Adrenal gland (tissue), 12 donors: ENCODE results near the gene ITIH5. TPM values are rescaled to one million over a fixed set of nuclear protein-coding genes. Genes with fewer than 3 reads are reported as not detected.

Experiments
- DNase-seq, 7 donors: peaks; one replicate each; pipeline ENCODE4 v3.0.0-alpha.2; 2019 to 2020
- H3K27ac ChIP-seq, 5 donors: fragments of 200-600 bp; sonication (generic) in 4 of 5; 1 replicate in 3 of 5; 2 replicates in 2 of 5; pipeline versions ENCODE4 v1.5.1 to v1.8.0; 2016 to 2020; ENCODE audit warnings: mild to moderate bottlenecking in 1 of 5
- H3K27me3 ChIP-seq: fragments of 200-600 bp; 2 replicates; pipeline ENCODE4 v1.8.0; 2021
- H3K36me3 ChIP-seq, 2 donors: fragments of 200-600 bp; replicated peaks in 1 of 2; 1 replicate in 1 of 2; 2 replicates in 1 of 2; pipeline versions ENCODE4 v1.5.1 to v1.8.0; 2018 to 2022
- H3K4me1 ChIP-seq, 2 donors: fragments of 200-600 bp; replicated peaks in 1 of 2; 1 replicate in 1 of 2; 2 replicates in 1 of 2; pipeline versions ENCODE4 v1.5.1 to v1.8.0; 2018 to 2021
- H3K4me3 ChIP-seq, 4 donors: fragments of 200-600 bp; sonication (generic) in 3 of 4; one replicate each; pipeline ENCODE4 v1.5.1; 2016 to 2018
- H3K9me3 ChIP-seq, 3 donors: fragments of 200-600 bp; sonication (generic) in 1 of 3; replicated peaks in 1 of 3; 1 replicate in 2 of 3; 2 replicates in 1 of 3; pipeline versions ENCODE4 v1.5.1 to v1.8.0; 2016 to 2021
- CTCF ChIP-seq, 6 experiments: fragments of 450-650 bp in 4 of 6; fragments of 200-600 bp in 2 of 6; sonication (generic) in 1 of 6; IDR thresholded peaks; 1 replicate in 5 of 6; 2 replicates in 1 of 6; pipeline versions ENCODE4 v1.5.1 to v1.8.0; 2016 to 2021; ENCODE audit warnings: antibody characterized with exemption in 6 of 6, mild to moderate bottlenecking in 2 of 6, moderate library complexity in 1 of 6
- POLR2A ChIP-seq, 2 donors: fragments of 450-650 bp; IDR thresholded peaks; one replicate each; pipeline ENCODE4 v1.6.1; 2017; ENCODE audit warnings: antibody characterized with exemption in 2 of 2, mild to moderate bottlenecking in 2 of 2, moderate library complexity in 1 of 2
- WGBS, 4 donors: extraction: QIAGEN DNeasy Blood & Tissue Kit in 2 of 4; methylation state at CpG; one replicate each; pipeline versions ENCODE4 v1.1.5 to v1.1.7; 2013 to 2017; 5-methylcytosine and 5-hydroxymethylcytosine counted together
- intact Hi-C, 2 donors: fragments of 100-400 bp; cut with DNase I; formaldehyde crosslinking; loops; one replicate each; pipeline versions ENCODE4 v1.14.1 to v1.15.0; 2022 to 2023
- polyA plus RNA-seq, 3 donors: library from polyadenylated mRNA; stranded (reverse); fragments of 200-250 nt in 2 of 3; fragments of 350-450 nt in 1 of 3; fragmentation: Illumina TruSeq in 1 of 3; extraction: RNeasy Lipid Tissue Mini Kit (QIAGEN cat#74804) in 1 of 3; gene quantifications; one replicate each; pipeline ENCODE4 v1.2.3, GENCODE V29; 2013 to 2014
- total RNA-seq, 9 donors: library from RNA; depleted of rRNA in 4 of 9; stranded (reverse); fragments of >200 nt in 4 of 9; fragments of 120-200 nt in 1 of 9; fragmentation: NEBNext Ultra II Directional in 1 of 9; extraction: Animal tissue kit (Norgen Biotek cat#: 25700) in 1 of 9; gene quantifications; one replicate each; pipeline versions ENCODE4 v1.1.0 to v1.2.4, GENCODE V29; 2013 to 2023
- donor health status: healthy with polysubstance abuse.
- donor health status: Bipolar disorder and iron deficiency.
- donor health status: DM: yes; HTN: yes; CAD: no.
- donor health status: DM: no; HTN: no; CAD: no.
- donor health status: DM: no; HTN: no; CAD: no.
- donor health status: DM: yes; HTN: yes; CAD: no.

Gene ITIH5
- total and polyA plus RNA-seq, 12 donors = 0.66 to 6.2 (median 1.7) TPM

GRCh38 chr10:7665767-7666166 is 999 bp downstream of the ITIH5 start:
- DNase-seq = no peak
- Histone ChIP-seq H3K4me1 (peaks cover 9 to 15% of the 10 kb centered on the region in 2 donors), H3K27ac (no peak overlapping the region), H3K4me3 (peak overlapping the region in 1 of 4 donors; percentile 46), H3K9me3 (no peaks in the 10 kb centered on the region), H3K27me3 (peaks cover 42% of the 10 kb centered on the region), H3K36me3 (no peaks in the 10 kb centered on the region)
- intact Hi-C loops = no loop called here
- TF ChIP-seq CTCF (IDR thresholded peaks at IDR 0.05) = no peak
- TF ChIP-seq POLR2A (IDR thresholded peaks at IDR 0.05) = no peak
- WGBS, 4 donors = 15 to 27% (median 17%) methylated on average over 6 of the region's 6 CpGs

- Histone ChIP-seq H3K36me3 (no peaks in the 10 kb centered on the region), H3K27ac (no peak overlapping the region), H3K27me3 (peaks cover 42% of the 10 kb centered on the region), H3K4me3 (no peak overlapping the region), H3K9me3 (no peaks in the 10 kb centered on the region), H3K4me1 (peaks cover 9 to 15% of the 10 kb centered on the region in 2 donors)
- no peak for DNase-seq
- 53 to 64% (median 58%) methylated on average over 2 of the region's 2 CpGs for WGBS, 4 donors
- TF ChIP-seq CTCF (IDR thresholded peaks at IDR 0.05) = no peak
- no peak for TF ChIP-seq POLR2A (IDR thresholded peaks at IDR 0.05)
- intact Hi-C loops = no loop called here
Observed at GRCh38 chr10:7664707-7665106, 2.1 kb downstream of the ITIH5 start.

GRCh38 chr10:7662522-7662921 is 4.2 kb downstream of the ITIH5 start:
- intact Hi-C loops = no loop called here
- Histone ChIP-seq H3K4me3 (no peak overlapping the region), H3K27me3 (peaks cover 42% of the 10 kb centered on the region), H3K9me3 (no peaks in the 10 kb centered on the region), H3K4me1 (peaks cover 9 to 15% of the 10 kb centered on the region in 2 donors), H3K36me3 (no peaks in the 10 kb centered on the region), H3K27ac (no peak overlapping the region)
- DNase-seq = no peak
- 66 to 79% (median 72%) methylated on average over 5 of the region's 5 CpGs for WGBS, 4 donors
- TF ChIP-seq POLR2A (IDR thresholded peaks at IDR 0.05) = no peak
- no peak for TF ChIP-seq CTCF (IDR thresholded peaks at IDR 0.05)

- no peak for TF ChIP-seq POLR2A (IDR thresholded peaks at IDR 0.05)
- TF ChIP-seq CTCF (IDR thresholded peaks at IDR 0.05) = no peak
- 63 to 71% (median 68%) methylated on average over 4 of the region's 4 CpGs for WGBS, 4 donors
- no peaks in the 10 kb centered on the region for H3K36me3 ChIP-seq
- no peaks in the 10 kb centered on the region for H3K9me3 ChIP-seq
- no peak overlapping the region for H3K27ac ChIP-seq
- intact Hi-C loops = no loop called here
- H3K4me1 ChIP-seq = no peaks in the 10 kb centered on the region
- H3K27me3 ChIP-seq = peaks cover 29% of the 10 kb centered on the region
- DNase-seq = no peak
- no peak overlapping the region for H3K4me3 ChIP-seq
Observed at GRCh38 chr10:7659560-7659959, 7.2 kb downstream of the ITIH5 start.
